T-helper 1 cell treated with Interleukin-12 subunit alpha and Interleukin-12 subunit beta and Interleukin-4 antibody, amounts not matched to agents 30 μg/mL and 1 μg/mL, for 36 hours (primary cell): ENCODE data around the gene NCF2.

Experiments used
- H3K27ac Mint-ChIP-seq: one replicate; pipeline ENCODE4 v1.8.0; 2021; ENCODE audit warnings: mild to moderate bottlenecking, mixed read lengths
- H3K27me3 Mint-ChIP-seq: one replicate; pipeline ENCODE4 v1.8.0; 2021; ENCODE audit warnings: low read depth, mixed read lengths
- H3K36me3 Mint-ChIP-seq: one replicate; pipeline ENCODE4 v1.8.0; 2021; ENCODE audit warnings: low read depth, mixed read lengths
- H3K4me1 Mint-ChIP-seq: one replicate; pipeline ENCODE4 v1.8.0; 2021; ENCODE audit warnings: low read depth, mixed read lengths
- H3K4me3 Mint-ChIP-seq: one replicate; pipeline ENCODE4 v1.8.0; 2021; ENCODE audit warnings: mild to moderate bottlenecking, moderate library complexity, mixed read lengths
- H3K9me3 Mint-ChIP-seq: one replicate; pipeline ENCODE4 v1.8.0; 2021; ENCODE audit warnings: mixed read lengths

NCF2 gene

DNA sequence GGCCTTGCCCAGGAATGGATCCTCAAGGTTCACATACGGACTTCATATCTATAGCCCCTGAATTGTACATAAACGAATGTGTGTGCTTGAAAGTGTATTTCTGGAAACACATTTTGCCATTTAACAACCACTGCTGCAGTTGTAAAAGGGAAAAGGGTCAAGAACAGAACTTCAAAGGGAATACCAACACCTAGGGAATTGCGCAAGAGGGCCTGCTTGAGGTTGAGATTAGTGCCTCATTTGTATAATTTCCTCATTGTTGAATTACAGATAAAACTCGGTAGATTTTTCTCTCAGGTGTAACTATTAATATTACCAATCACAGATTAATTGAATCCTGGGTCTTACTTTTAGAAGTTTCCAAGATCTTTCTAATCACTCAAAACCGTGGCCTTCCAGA, 6.1 kb downstream of the NCF2 start:
- H3K4me3 Mint-ChIP-seq = no peak overlapping the region
- H3K9me3 Mint-ChIP-seq = no peaks in the 10 kb centered on the region
- peaks cover 17% of the 10 kb centered on the region for H3K36me3 Mint-ChIP-seq
- H3K27me3 Mint-ChIP-seq = no peaks in the 10 kb centered on the region
- no peak overlapping the region for H3K27ac Mint-ChIP-seq
- peaks cover 37% of the 10 kb centered on the region for H3K4me1 Mint-ChIP-seq

DNA sequence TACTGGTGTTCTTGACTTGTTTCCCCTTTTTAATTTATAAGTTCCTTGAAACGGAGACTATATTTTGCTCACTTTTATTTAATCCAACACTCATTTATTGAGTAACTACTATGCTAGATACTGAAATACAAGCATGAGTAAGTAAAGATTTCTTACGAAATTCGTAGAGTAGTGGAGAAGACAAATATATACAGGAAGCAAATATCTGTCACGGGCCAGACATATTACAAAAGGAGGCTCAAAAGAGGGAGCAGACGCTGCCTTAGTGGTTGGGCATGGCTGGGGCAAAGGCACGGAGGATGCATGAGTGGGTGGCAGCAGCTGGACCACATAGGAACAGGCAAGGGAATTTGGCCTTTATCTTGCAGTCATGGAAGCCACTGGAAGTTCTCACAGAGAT, 6.8 kb downstream of the NCF2 start:
- no peak overlapping the region for H3K4me3 Mint-ChIP-seq
- H3K4me1 Mint-ChIP-seq = peaks cover 31% of the 10 kb centered on the region
- no peak overlapping the region for H3K27ac Mint-ChIP-seq
- peaks cover 17% of the 10 kb centered on the region for H3K36me3 Mint-ChIP-seq
- H3K27me3 Mint-ChIP-seq = no peaks in the 10 kb centered on the region
- no peaks in the 10 kb centered on the region for H3K9me3 Mint-ChIP-seq

DNA sequence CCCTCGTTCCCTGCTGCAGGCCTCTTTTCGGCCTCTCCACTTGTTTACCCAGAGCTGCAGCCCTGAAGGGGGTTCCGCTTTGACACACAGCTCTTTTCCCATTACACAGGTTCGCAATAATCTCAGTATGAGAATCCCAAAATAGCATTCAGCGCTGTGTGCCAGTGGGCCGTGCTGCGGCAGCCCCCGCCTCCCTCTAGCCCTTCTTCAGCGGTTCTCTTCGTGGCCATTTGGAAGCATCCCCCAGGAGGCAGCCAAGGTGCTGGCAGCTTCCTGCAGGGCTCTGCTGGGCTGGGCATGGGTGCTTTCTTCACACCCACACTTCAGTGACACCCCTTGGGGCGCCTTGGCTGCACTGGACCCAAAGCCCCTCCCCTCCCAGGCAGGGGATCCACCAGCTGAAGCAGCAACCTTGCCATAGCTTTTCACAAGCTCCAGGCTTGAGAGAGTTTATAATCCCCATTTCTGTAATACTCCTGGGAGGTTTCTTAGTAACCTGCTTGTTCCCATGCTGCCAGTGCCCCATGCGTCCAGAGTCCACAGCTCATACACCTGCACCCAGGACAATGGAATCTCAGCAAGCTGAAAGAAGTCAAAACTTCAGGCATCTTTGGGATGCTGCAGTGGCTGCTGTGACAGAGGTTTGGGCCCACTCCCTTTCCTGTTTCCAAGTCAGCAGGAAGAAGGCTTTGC, 8.1 kb downstream of the NCF2 start:
- no peaks in the 10 kb centered on the region for H3K9me3 Mint-ChIP-seq
- peaks cover 25% of the 10 kb centered on the region for H3K4me1 Mint-ChIP-seq
- H3K4me3 Mint-ChIP-seq = no peak overlapping the region
- peaks cover 14% of the 10 kb centered on the region for H3K36me3 Mint-ChIP-seq
- no peaks in the 10 kb centered on the region for H3K27me3 Mint-ChIP-seq
- no peak overlapping the region for H3K27ac Mint-ChIP-seq

DNA sequence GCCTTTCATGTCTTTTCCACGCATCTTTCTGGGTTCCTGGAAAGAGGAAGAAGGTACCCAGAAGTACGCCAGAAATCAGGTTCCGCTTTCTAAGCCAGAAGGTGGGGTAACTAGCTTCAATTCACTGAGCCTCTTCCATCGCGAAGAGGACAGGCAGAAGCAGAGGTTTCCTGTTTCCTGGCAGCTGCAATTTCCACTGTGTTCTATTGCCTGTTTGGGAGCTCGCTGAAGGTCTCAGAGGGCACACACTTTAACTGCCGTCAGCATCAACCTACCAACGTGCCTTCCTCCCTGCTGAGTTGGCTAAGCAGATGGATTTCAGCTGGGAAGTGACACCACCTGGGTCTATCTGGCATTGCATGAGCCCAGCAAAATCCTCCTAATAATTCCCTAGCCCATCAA, 10.0 kb downstream of the NCF2 start:
- no peaks in the 10 kb centered on the region for H3K27me3 Mint-ChIP-seq
- peak overlapping the region; percentile 62 for H3K4me3 Mint-ChIP-seq
- peak overlapping the region; percentile 83 for H3K27ac Mint-ChIP-seq
- no peaks in the 10 kb centered on the region for H3K9me3 Mint-ChIP-seq
- peaks cover 11% of the 10 kb centered on the region for H3K36me3 Mint-ChIP-seq
- peaks cover 24% of the 10 kb centered on the region for H3K4me1 Mint-ChIP-seq

DNA sequence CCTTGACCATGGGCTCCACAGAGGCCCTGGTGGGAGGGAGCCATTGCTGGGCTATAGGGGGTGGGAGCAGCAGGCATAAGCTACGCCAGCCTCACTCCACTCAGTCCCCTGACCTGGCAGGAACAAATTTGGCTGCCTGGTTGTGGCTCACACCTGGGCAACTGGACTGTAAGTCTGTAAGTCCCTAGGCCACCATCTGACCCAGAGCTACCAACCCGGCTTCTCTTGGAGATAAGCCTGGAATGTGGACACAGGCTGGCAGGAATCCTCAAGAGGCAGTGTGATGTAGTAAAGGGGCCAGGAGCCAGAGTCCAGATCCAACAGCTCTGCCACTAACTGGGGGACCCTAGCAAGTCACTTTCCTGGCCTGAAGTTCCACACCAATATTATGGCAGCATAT, 11.4 kb downstream of the NCF2 start:
- Mint-ChIP-seq H3K27ac (no peak overlapping the region), H3K9me3 (no peaks in the 10 kb centered on the region), H3K4me1 (peaks cover 16% of the 10 kb centered on the region), H3K4me3 (no peak overlapping the region), H3K36me3 (peaks cover 12% of the 10 kb centered on the region), H3K27me3 (no peaks in the 10 kb centered on the region)

DNA sequence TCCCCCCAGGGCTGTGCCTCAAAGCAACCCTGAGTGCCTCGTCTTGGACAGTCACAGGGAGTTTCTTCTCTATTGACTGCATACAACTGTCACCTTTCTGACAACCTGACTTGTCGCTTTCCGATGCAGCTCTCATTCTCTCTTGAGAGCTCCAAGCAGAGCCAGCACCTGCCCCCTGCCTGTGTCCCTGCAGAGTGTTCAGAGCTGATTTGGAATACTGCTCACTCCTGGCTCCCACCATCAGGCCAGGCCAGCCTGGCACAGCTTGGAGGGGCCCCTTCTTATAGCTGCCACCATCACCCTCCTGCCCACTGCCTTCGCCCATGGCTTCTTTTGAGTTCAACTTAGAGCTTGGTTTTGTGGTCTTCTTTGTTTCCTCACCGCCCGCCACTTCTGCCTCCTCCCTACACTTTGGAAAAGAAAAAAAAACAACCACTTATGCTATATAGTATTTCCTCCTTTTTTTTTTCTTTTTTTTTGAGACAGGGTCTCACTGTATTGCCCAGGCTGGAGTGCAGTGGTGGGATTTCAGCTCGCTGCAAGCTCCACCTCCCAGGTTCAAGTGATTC, 12.3 kb downstream of the NCF2 start:
- peaks cover 15% of the 10 kb centered on the region for H3K36me3 Mint-ChIP-seq
- H3K4me1 Mint-ChIP-seq = peaks cover 16% of the 10 kb centered on the region
- no peak overlapping the region for H3K27ac Mint-ChIP-seq
- H3K27me3 Mint-ChIP-seq = no peaks in the 10 kb centered on the region
- H3K4me3 Mint-ChIP-seq = no peak overlapping the region
- H3K9me3 Mint-ChIP-seq = no peaks in the 10 kb centered on the region

DNA sequence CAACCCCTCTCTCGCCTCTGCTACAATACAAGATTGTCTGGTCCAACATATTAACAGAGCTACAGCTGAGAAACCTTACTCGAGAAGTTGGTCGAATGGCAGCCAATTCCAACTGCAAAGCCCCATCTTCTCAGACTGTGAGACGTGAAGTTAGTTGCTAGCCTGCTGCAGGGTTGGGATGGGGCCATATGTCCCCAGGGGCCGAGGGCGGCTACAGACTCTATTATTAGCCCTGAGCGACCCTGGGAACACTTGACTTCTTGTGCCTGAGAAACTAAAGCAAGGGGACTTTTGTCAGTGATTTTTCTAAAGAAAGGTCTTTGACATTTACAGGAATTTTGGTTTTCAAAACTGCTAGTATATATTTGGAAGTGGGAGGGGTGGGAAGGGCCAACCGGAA, 13.7 kb downstream of the NCF2 start:
- no peak overlapping the region for H3K4me3 Mint-ChIP-seq
- no peaks in the 10 kb centered on the region for H3K27me3 Mint-ChIP-seq
- no peak overlapping the region for H3K27ac Mint-ChIP-seq
- peaks cover 13% of the 10 kb centered on the region for H3K36me3 Mint-ChIP-seq
- no peaks in the 10 kb centered on the region for H3K9me3 Mint-ChIP-seq
- peaks cover 13% of the 10 kb centered on the region for H3K4me1 Mint-ChIP-seq

DNA sequence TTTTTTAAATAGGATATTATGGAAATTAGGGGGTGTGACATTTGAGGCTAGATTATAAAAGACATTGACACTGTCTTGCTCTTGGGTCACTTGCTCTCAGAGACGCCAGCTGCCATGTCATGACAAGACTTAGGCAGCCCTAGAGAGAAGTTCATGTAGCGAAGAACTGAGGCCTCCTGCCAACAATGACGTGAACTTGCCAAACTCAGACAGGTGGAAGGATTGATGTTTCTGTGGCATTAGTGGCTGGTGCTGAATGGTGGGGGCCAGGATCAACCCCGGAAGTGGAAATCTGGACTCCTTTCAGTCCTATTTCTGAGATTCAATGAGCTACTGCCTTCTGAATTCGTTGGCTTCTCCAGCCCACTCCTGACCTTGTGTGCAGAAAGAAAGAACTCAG, 14.7 kb downstream of the NCF2 start:
- peaks cover 16% of the 10 kb centered on the region for H3K36me3 Mint-ChIP-seq
- H3K4me1 Mint-ChIP-seq = peaks cover 10% of the 10 kb centered on the region
- H3K4me3 Mint-ChIP-seq = no peak overlapping the region
- no peak overlapping the region for H3K27ac Mint-ChIP-seq
- no peaks in the 10 kb centered on the region for H3K27me3 Mint-ChIP-seq
- no peaks in the 10 kb centered on the region for H3K9me3 Mint-ChIP-seq

DNA sequence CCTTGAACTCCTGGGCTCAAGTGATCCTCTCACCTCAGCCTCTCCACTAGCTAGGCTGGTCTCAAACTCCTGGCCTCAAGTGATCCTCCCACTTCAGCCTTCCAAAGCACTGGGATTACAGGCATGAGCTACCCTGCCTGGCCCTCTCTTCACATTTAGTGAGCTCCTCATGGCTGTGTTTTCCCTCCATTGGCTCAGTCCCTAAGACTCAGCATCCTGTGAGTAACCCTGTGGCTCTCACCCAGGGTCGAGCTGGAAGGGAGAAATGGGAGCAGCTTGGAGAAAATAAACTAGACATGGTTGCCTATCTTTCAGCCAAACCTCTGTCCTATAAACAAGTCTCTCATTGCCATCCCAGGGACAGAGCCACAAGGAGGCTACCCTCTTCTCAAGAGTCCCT, 17.5 kb downstream of the NCF2 start:
- Mint-ChIP-seq H3K36me3 (peaks cover 29% of the 10 kb centered on the region), H3K4me3 (no peak overlapping the region), H3K4me1 (peaks cover 8% of the 10 kb centered on the region), H3K9me3 (no peaks in the 10 kb centered on the region), H3K27me3 (no peaks in the 10 kb centered on the region), H3K27ac (no peak overlapping the region)

DNA sequence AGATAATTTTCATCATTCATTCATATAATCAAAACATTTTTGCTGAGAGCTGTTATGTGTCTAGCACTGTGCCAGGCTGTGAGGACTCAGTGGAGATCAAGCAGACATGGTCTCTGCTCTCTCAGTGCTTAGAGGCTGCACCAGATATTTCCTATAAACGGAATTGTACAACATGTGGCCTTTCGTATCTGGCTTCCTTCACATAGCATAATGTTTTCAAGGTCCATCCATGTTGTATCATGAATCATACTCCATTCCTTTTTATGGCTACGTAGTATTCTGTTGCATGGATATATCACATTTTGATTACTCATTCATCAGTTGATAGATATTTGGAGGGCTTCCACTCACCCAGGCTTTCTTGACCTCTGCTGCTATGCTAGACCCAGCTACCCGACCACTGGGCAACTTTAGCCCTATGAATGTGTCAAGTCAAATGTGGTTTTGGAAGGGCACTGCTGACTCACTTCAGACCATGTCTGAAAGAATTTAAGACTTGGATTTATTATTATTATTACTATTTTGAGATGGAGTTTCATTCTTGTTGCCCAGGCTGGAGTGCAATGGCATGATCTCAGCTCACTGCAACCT, 18.5 kb downstream of the NCF2 start:
- Mint-ChIP-seq H3K9me3 (no peaks in the 10 kb centered on the region), H3K36me3 (peaks cover 35% of the 10 kb centered on the region), H3K4me1 (peaks cover 12% of the 10 kb centered on the region), H3K27me3 (no peaks in the 10 kb centered on the region), H3K27ac (no peak overlapping the region), H3K4me3 (no peak overlapping the region)

DNA sequence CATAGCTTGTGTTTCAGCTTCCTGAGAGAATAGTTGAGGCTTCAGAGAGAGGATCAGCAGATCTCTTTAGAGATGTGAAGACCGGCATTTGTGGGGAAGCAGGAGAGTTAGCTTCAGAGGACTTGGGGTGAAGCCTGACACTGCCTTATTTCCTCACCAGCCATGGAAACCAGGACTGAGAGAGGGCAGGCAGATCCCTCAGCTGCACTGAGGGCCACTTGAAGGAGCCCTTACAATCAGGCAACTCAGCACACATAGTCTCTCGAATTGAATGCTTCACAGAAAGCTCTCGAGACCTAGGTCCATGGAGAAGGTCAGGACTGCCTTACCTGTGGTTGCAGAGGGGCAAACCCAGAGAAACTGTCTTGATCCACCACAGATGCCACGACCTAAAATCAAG, 19.8 kb downstream of the NCF2 start:
- Mint-ChIP-seq H3K27me3 (no peaks in the 10 kb centered on the region), H3K9me3 (no peaks in the 10 kb centered on the region), H3K27ac (no peak overlapping the region), H3K4me3 (no peak overlapping the region), H3K36me3 (peaks cover 34% of the 10 kb centered on the region), H3K4me1 (peaks cover 14% of the 10 kb centered on the region)

DNA sequence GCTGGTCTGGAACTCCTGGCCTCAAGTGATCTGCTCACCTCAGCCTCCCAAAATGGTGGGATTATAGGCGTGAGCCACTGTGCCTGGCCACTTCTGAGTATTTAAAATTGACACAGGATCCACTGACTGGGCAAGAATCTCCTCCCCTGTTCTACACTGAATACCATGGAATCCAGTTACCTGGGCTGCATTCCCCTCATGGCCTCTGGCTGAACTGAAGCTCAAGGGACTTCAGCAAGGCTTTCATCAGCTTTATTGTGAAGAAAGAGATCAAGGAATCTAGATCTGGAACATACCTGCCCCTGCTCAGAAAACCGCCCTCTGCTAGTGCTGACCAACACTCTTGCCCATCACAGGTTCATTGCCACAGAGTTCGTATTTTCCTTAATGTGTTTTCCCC, 20.5 kb downstream of the NCF2 start:
- Mint-ChIP-seq H3K4me1 (peaks cover 14% of the 10 kb centered on the region), H3K27ac (no peak overlapping the region)

DNA sequence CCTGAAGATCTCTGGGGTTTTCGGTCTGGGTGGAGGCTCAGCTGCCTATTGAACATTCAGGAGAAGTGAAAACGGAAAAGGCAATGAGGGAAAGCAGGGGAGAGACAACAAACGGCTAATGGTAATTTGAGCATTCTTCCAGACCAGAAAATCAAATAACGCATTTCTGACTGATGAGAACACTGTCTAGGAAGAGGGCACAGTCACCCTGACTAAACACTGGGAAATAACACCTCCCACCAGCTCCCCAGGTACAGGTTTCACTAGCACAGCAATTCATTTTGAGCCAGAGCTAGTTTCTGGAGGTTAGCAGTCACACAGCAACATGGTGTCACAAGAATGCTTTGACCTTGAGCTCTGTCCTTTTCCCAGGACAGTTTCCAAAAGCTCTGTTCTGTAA, 21.1 kb downstream of the NCF2 start:
- H3K9me3 Mint-ChIP-seq = no peaks in the 10 kb centered on the region
- H3K4me1 Mint-ChIP-seq = peaks cover 14% of the 10 kb centered on the region
- H3K27ac Mint-ChIP-seq = peak overlapping the region; percentile 26
- no peaks in the 10 kb centered on the region for H3K27me3 Mint-ChIP-seq
- no peak overlapping the region for H3K4me3 Mint-ChIP-seq
- H3K36me3 Mint-ChIP-seq = peaks cover 38% of the 10 kb centered on the region

More for the DNA sequence above, 20.5 kb downstream of the NCF2 start:
- H3K36me3 Mint-ChIP-seq = peaks cover 40% of the 10 kb centered on the region
- no peaks in the 10 kb centered on the region for H3K27me3 Mint-ChIP-seq
- no peaks in the 10 kb centered on the region for H3K9me3 Mint-ChIP-seq
- no peak overlapping the region for H3K4me3 Mint-ChIP-seq

DNA sequence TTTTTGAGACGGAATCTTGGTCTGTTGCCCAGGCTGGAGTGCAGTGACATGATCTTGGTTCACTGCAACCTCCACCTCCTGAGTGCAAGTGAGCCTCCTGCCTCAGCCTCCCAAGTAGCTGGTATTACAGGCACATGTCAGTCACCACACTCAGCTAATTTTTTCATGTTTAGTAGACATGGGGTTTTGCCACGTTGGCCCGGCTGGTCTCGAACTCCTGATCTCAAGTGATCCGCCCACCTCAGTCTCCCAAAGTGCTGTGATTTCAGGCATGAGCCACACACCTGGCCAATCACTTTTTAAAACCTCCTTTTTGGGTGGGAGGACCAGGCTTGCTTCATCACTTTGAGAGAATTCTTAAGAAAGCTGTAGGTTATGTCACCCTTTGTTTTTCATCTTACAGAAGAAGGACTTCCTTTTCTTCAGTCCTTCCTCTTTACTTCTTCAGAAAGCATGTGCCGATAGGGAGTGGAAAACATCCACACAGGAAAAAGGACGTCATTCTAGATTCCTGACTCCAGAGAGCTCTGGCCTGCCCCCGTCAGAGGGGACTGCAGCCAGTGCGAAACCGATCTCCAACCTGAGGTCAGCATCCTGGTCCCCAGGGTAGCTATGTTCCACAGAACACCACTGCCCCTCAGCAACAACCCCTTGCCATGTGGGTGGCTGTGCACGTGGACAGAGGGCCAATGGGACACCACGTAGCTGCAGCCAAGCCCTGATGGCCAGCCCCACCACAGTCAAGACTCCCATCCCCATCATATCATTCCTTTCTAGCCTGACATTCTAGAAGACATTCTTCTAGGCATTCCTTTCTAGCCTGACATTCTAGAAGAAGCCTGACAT, 21.9 kb downstream of the NCF2 start:
- peaks cover 37% of the 10 kb centered on the region for H3K36me3 Mint-ChIP-seq
- H3K4me3 Mint-ChIP-seq = no peak overlapping the region
- H3K27ac Mint-ChIP-seq = peak overlapping the region; percentile 36
- no peaks in the 10 kb centered on the region for H3K27me3 Mint-ChIP-seq
- H3K4me1 Mint-ChIP-seq = peaks cover 14% of the 10 kb centered on the region
- no peaks in the 10 kb centered on the region for H3K9me3 Mint-ChIP-seq

DNA sequence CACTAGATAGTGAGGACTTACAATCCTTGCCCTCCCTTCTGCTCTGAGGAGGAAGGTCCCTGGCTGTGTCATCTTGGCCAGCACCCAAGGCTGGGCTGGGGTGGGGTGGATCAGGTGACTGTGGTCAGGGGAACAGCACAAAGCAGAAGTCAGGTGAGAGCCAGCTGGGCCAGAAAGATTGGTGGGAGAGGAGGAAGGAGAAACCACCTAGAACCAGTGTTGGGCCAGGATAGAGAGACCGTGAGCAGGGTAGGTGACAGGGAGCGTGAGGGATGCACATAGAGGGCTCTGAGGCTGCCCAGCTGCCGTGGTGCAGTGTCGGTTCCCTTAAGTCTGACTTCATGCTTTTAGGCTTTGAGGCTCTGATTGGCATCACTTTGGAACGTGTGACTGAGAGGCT, 22.7 kb downstream of the NCF2 start:
- no peaks in the 10 kb centered on the region for H3K9me3 Mint-ChIP-seq
- peaks cover 14% of the 10 kb centered on the region for H3K4me1 Mint-ChIP-seq
- H3K4me3 Mint-ChIP-seq = no peak overlapping the region
- H3K27me3 Mint-ChIP-seq = no peaks in the 10 kb centered on the region
- no peak overlapping the region for H3K27ac Mint-ChIP-seq
- H3K36me3 Mint-ChIP-seq = peaks cover 35% of the 10 kb centered on the region
